GM12873 (cell line): Measurements from ENCODE around the gene DUOX1.

Source experiments
- TF ChIP-seq, protein P1 (sequence below): IDR thresholded peaks from 2 replicates; pipeline ENCODE4 v1.5.1; 2012; ENCODE audit warnings: low read depth, mild to moderate bottlenecking, moderate library complexity, low read length, control low read depth; ENCODE audit not compliant: insufficient read depth; ENCODE audit errors: missing control alignments

Gene DUOX1

GRCh38 chr15:45143946-45144345 is 14.2 kb downstream of the DUOX1 start:
- TF ChIP-seq, protein P1, sequence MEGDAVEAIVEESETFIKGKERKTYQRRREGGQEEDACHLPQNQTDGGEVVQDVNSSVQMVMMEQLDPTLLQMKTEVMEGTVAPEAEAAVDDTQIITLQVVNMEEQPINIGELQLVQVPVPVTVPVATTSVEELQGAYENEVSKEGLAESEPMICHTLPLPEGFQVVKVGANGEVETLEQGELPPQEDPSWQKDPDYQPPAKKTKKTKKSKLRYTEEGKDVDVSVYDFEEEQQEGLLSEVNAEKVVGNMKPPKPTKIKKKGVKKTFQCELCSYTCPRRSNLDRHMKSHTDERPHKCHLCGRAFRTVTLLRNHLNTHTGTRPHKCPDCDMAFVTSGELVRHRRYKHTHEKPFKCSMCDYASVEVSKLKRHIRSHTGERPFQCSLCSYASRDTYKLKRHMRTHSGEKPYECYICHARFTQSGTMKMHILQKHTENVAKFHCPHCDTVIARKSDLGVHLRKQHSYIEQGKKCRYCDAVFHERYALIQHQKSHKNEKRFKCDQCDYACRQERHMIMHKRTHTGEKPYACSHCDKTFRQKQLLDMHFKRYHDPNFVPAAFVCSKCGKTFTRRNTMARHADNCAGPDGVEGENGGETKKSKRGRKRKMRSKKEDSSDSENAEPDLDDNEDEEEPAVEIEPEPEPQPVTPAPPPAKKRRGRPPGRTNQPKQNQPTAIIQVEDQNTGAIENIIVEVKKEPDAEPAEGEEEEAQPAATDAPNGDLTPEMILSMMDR = no peak

DNA sequence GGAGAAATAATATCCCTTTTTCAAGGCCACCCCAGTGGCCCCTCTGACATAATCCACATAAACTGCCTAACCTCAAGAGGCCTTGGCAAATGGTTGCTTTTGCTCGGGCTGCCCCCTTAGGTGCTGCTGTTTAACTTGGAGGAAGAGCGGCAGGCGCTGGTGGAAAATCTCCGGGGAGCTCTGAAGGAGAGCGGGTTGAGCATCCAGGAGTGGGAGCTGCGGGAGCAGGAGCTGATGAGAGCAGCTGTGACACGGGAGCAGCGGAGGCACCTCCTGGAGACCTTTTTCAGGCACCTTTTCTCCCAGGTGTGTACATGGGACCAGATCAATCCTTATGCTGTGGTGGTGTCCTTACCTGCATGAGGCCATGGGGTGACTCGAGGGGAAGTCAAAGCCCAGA is 15.0 kb downstream of the DUOX1 start:
- TF ChIP-seq, protein P1 = no peak

DNA sequence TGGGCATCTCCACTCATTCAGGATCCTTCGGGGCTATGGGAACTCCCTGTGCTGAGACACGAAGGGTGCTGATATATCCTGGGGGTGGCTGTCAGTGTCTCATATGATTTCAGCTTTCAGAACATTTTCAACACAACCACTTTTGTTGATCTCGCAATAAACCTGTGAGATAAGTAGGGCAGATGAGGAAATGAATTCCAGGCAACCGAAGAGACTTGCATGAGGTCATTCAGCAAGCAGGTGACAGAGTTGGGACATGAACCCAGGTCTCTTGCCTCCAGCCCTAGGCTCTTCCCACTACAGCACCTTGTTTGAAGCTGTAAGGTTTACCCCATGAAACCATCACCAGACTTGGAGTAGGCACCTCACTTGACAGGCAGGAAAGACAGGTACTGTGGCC is 16.6 kb downstream of the DUOX1 start:
- TF ChIP-seq, protein P1 = no peak

DNA sequence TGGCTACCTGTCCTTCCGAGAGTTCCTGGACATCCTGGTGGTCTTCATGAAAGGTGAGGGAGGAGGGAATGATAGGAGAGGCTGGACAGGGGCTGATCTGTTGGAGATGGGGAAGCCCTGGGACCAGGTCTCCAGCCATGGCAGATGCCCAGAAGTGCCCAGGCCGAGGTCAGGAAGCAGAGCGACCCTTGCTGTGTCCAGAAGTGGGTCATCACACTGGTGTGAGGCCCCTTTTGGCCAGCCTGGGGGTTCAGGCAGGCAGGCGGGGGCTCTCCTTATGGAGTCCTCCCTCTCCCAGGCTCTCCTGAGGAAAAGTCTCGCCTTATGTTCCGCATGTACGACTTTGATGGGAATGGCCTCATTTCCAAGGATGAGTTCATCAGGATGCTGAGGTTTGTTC is 17.8 kb downstream of the DUOX1 start:
- TF ChIP-seq, protein P1 = no peak

GRCh38 chr15:45148076-45149059 is 18.6 kb downstream of the DUOX1 start:
- TF ChIP-seq, protein P1 = no peak

DNA sequence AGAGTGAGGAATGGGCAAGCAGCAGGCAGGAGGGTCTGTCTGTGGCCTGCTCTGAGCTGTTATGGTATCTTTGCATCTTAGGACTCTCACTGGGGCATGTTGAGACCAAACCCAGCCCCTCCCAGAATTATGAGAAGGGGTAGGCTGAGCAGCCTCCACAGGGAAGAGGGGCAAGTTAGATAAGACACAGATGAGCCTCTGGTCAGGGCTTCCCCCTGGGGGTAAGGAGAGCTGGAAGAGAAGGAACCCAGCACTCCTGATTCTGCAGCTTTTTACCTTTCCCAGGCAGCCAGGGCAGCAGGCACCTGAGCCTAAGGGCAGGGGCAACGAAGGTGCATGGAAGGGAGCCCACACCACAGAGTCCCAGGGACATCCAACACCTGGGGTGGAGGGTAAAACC is 19.3 kb downstream of the DUOX1 start:
- TF ChIP-seq, protein P1 = no peak

DNA sequence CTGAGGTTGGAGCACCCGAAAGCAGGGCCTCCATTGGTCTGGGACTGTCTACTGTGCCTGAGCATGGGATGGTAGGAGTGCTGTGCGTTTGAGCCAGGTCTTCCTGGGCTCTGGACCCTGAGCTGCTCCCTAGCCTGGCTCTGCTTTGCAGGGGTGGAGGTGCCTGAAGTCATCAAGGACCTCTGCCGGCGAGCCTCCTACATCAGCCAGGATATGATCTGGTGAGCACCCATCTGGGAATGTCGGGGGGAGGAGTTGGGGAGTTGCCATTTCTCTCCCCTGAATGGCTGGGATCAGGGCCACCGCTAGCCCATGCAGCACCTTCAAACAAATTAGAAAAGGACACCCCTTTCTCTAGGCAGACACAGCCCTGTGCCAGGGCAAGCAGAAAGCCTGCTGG is 20.7 kb downstream of the DUOX1 start:
- TF ChIP-seq, protein P1 = no peak
